Stimulated activated CD4-positive, alpha-beta T cell treated with anti-CD3 and anti-CD28 coated beads, Interleukin-4, amount 100 ng/mL, for 1 hour (primary cell): ENCODE data around the gene CD27.
A peak's percentile ranks its signal among the peaks of the same experiment; 100 is the strongest.

ENCODE experiments used
- DNase-seq: peaks from one replicate; pipeline ENCODE4 v3.0.0-alpha.2; 2020

The CD27 gene

GRCh38 chr12:6434205-6435140 is 10.3 kb upstream of the CD27 start:
- no peak for DNase-seq

GRCh38 chr12:6435961-6436715 is 8.6 kb upstream of the CD27 start:
- no peak for DNase-seq

DNA sequence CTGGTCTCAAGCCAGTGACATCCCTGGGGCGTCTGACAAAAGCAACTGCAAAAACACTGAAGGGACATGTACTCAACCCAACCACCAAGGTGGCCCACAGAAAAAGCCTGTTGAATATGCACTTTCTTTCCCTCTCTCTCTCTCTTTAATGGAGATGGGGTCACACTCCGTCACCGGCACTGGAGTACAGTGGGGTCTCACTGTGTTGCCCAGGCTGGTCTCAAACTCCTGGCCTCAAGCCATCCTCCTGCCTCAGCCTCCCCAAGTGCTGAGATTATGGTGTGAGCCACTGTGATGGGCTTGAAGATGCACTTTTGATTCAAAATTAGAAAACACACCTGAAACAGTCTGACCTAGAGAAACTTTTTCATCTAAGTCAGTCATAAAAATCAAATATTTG is 7.2 kb upstream of the CD27 start:
- DNase-seq = no peak

- no peak for DNase-seq
Measured at GRCh38 chr12:6438345-6438744, 6.4 kb upstream of the CD27 start.

DNA sequence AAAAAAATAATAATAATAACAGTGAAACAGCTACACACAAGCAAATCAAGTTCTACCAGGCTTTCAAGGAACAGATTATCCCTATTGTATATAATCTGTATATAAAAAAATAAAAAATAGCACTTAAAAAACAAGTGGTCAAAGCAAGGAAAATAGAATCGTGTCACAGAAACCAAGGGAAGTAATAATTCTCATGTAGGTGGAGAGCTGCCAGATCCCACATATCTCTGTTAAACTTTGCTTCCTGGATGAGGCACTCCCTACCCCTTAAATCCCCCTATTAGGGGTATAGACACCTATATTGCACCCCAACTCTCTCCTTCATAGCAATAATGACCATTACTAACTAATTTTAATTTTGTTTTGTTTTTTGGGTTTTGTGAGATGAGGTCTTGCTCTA is 4.4 kb upstream of the CD27 start:
- no peak for DNase-seq

- no peak for DNase-seq
Measured at GRCh38 chr12:6442836-6443235, 1.9 kb upstream of the CD27 start.

DNA sequence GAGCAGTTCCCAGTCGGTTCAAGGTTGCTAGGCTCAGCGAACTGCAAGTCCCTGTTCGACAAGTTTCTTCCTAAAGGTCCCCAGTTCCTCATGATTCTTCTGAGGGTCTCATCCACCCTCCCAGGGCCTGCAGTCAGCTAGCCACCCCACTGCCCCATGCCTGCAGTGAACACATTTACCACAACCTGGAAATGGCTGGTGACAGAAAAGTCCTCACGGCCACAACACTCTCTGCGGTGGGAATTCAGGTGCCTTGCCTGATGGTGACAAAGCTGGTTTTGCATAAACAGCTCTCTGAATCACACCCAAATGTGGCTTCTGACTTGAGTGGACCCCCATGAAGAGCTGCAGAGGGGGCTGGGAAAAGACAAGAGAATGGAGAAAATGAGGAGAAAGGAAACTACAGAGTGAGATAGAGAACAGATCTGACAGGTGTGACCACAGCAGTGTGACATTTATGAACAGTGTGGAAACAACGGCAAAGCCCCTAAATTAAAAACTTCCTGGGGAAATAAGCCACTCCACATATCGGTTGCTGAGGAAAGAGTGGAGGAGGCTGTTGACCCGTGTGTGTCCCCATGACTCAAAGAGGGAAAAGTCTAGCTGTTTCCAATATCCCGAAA is 1.3 kb upstream of the CD27 start:
- no peak for DNase-seq

DNA sequence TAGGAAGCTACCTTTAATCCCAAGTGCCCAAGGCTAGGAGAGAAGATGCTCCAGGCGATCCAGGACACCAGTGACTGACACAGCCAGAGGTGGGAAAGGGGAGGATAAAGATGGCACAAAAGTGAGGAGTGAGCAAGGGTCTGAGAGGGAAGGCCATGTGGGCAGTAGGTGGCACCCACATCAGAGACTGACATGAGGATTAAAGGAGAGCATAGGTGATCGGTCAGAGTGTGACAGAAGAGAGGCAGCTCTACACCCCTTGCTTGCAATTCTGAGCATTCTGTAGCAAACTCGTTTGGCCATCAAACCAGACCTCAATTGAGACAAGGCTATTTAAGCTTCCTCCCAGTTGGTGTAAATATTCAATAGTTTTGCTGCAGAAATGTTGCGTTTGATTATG is 724 bp upstream of the CD27 start:
- DNase-seq = no peak

GRCh38 chr12:6450091-6450868 is 5.5 kb downstream of the CD27 start:
- no peak for DNase-seq

- DNase-seq = no peak
Measured at GRCh38 chr12:6450869-6451347, 6.2 kb downstream of the CD27 start.

DNA sequence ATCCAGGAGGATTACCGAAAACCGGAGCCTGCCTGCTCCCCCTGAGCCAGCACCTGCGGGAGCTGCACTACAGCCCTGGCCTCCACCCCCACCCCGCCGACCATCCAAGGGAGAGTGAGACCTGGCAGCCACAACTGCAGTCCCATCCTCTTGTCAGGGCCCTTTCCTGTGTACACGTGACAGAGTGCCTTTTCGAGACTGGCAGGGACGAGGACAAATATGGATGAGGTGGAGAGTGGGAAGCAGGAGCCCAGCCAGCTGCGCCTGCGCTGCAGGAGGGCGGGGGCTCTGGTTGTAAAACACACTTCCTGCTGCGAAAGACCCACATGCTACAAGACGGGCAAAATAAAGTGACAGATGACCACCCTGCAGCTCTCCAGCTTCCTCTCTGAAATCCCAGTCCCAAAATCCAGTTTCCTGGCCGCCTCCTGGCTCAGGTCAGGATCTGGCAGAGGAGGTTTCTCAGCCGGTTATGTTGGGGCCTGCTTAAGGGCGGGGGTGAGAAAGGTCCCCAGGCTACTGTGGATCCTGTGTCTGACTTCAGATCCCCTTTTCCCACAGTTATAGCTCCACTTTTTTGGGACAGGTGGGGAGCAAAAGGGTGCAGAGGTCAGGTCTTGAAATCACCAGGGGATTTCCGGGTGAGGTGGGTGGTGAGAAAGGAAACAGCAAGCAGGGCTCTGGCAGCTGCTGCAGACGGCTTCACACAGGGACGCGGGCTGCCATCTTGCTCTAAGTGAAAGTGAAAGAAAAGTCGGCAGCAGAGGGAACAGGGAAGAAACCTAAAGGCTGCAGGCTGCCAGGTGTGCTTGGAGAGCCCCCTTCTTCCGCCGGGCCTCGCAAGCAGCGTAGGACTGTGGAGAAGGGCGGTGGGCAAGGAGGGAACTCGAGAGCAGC is 6.8 kb downstream of the CD27 start, which contains the start of gene TAPBPL:
TAPBPL (plus strand) TSS at position 695 of the 897 bp plus-strand sequence. CDS start 207 bp downstream, outside the sequence.
- peak; percentile 77 for DNase-seq

- no peak for DNase-seq
Measured at GRCh38 chr12:6452245-6452943, 7.6 kb downstream of the CD27 start.

DNA sequence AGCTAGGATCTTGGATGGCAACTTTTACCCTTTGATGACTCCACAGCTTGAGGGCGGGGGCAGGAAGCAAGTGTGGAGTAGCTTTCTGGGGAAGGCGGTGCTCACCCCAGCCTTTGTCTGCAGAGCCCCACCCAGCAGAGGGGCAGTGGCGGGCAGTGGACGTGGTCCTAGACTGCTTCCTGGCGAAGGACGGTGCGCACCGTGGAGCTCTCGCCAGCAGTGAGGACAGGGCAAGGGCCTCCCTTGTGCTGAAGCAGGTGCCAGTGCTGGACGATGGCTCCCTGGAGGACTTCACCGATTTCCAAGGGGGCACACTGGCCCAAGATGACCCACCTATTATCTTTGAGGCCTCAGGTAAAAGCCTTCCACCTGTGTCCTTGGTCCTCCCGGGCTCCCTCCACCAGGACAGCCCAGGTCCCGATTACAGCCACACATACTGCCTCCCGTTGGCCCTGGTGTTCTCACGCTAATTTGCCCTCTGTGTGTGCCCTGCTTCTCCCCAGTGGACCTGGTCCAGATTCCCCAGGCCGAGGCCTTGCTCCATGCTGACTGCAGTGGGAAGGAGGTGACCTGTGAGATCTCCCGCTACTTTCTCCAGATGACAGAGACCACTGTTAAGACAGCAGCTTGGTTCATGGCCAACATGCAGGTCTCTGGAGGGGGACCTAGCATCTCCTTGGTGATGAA is 8.3 kb downstream of the CD27 start:
- DNase-seq = no peak

DNA sequence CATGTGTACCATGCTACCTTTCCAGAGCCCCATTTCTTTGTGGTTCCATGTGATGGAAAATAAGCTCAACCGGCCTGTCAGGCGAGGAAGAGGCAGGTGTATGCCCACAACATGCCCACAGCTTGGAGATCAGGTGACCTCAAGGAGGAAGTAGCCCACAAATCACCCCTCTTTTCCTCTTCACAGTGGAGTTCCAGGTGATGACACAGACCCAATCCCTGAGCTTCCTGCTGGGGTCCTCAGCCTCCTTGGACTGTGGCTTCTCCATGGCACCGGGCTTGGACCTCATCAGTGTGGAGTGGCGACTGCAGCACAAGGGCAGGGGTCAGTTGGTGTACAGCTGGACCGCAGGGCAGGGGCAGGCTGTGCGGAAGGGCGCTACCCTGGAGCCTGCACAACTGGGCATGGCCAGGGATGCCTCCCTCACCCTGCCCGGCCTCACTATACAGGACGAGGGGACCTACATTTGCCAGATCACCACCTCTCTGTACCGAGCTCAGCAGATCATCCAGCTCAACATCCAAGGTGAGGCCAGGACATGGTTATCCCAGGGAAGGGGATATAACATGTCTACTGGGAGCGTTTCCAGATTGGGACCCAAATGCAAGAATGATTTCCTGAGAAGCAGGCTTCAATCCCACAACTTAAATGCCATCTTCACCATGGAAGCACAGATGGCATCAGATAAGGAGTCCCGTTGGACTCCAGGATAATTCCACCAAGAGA is 12.6 kb downstream of the CD27 start:
- no peak for DNase-seq

DNA sequence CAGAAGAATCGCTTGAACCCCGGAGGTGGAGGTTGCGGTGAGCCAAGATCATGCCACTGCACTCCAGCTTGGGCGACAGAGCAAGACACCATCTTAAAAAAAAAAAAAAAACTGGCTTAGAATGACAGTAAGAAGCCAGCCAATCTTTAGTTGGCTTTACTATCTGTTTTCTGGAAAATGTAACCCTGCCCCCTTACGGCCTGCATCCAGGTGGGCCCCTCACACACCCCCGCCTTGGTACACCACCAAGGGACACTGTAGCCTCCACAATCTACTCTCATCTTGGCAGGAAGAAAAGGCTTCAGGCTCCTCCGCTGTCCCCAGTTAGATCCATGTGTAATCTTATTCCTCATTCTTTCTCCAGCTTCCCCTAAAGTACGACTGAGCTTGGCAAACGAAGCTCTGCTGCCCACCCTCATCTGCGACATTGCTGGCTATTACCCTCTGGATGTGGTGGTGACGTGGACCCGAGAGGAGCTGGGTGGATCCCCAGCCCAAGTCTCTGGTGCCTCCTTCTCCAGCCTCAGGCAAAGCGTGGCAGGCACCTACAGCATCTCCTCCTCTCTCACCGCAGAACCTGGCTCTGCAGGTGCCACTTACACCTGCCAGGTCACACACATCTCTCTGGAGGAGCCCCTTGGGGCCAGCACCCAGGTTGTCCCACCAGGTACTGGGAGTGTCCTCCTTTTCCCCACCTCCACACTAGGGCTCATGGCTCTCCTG is 13.7 kb downstream of the CD27 start:
- DNase-seq = no peak

- no peak for DNase-seq
Measured at GRCh38 chr12:6459004-6459337, 14.2 kb downstream of the CD27 start.

DNA sequence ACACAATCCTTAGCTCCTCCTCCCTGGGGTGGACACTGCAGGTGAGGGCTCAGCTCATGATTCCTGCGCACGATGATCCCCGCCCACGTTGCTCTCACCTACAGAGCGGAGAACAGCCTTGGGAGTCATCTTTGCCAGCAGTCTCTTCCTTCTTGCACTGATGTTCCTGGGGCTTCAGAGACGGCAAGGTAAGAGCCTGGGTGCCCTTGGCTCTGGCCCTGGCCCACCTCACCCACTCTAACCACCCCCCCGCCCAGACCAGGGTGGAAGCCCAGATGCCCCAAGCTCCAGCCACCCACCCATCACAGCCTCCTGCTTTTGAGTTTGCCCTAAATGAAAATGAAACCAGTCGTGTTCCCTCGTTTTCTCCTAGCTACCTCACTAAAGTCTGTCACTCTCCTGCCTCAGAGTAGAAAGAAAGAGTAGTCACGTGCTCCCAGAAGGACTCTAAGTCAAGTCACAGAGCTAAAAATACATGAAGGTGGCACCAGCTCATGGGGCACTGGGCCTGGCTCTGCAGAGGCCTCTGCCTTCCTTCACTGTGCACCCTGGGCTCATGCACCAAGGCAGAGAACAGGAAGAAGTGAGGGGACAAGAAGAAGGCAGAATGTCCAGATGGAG is 16.1 kb downstream of the CD27 start:
- DNase-seq = peak; percentile 52
